ENCODE measurements around the gene SCAMP2.

- TF ChIP-seq, protein P1, sequence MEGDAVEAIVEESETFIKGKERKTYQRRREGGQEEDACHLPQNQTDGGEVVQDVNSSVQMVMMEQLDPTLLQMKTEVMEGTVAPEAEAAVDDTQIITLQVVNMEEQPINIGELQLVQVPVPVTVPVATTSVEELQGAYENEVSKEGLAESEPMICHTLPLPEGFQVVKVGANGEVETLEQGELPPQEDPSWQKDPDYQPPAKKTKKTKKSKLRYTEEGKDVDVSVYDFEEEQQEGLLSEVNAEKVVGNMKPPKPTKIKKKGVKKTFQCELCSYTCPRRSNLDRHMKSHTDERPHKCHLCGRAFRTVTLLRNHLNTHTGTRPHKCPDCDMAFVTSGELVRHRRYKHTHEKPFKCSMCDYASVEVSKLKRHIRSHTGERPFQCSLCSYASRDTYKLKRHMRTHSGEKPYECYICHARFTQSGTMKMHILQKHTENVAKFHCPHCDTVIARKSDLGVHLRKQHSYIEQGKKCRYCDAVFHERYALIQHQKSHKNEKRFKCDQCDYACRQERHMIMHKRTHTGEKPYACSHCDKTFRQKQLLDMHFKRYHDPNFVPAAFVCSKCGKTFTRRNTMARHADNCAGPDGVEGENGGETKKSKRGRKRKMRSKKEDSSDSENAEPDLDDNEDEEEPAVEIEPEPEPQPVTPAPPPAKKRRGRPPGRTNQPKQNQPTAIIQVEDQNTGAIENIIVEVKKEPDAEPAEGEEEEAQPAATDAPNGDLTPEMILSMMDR (IDR thresholded peaks at IDR 0.05; ENCODE audit: low read depth, low read length), result no peak
- TF ChIP-seq POLR2A (IDR thresholded peaks at IDR 0.05; ENCODE audit: extremely low read depth, insufficient read length) (no peak), MYC (IDR thresholded peaks at IDR 0.05; ENCODE audit: low read depth, low read length) (no peak)
These were observed 12.3 kb upstream of the SCAMP2 start for GRCh38 chr15:74885461-74885860.
